GM18502 (cell line): ENCODE measurements around the gene CDR2.

ENCODE experiments used
- ATAC-seq: cut with Tn5 transposase; IDR thresholded peaks from one replicate; pipeline ENCODE4 v1.9.1; 2021; ENCODE audit warnings: mild to moderate bottlenecking; ENCODE audit not compliant: unreplicated experiment, poor library complexity

CDR2 gene

DNA sequence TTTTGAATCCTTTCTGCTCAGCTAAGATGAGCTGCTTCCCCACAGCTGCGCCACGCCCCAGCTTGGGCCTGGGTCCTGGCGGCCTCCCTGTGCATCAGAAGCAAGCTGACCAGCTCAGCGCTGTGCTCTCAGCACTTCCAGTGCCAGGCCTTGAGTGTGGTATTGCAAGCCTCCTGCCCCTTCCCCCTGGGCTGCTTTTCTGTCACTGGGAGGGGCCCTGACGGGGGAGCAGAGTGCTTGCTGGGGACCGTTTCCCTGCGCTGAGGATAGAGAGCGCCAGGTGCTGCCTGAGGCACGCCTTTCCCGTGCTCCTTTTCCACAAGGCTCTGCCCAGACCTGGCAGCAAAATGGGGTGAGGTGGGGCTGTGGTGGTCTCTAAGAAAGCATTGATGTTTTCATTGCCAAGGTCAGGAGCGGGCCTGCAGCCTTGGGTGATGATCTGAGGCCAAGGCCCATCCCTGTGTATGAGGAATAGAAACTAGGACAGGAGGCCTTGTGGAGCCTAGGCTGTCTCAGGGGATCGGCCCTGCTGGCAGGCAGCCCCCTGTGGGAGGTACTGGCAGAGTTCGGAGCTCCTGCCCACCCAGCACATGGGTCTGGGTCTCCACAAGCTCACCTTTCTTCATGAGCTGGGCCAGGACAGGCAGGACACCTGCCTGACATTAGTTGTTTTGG, 47.5 kb downstream of the CDR2 start:
- no peak for ATAC-seq

DNA sequence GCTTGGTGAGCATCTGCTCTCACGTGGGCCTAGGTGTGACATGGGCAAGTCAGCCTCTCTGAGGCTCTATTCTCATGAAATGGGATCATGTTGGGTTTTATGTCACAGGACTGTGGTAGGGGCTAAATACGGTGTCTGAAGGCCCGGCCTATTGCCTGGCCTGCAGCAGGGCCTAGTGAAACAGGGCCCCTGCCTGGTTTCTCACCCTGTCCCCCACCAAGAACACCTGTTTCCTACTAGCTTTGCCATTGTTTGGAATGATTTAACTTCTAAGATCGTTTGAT, 48.1 kb downstream of the CDR2 start:
- no peak for ATAC-seq

DNA sequence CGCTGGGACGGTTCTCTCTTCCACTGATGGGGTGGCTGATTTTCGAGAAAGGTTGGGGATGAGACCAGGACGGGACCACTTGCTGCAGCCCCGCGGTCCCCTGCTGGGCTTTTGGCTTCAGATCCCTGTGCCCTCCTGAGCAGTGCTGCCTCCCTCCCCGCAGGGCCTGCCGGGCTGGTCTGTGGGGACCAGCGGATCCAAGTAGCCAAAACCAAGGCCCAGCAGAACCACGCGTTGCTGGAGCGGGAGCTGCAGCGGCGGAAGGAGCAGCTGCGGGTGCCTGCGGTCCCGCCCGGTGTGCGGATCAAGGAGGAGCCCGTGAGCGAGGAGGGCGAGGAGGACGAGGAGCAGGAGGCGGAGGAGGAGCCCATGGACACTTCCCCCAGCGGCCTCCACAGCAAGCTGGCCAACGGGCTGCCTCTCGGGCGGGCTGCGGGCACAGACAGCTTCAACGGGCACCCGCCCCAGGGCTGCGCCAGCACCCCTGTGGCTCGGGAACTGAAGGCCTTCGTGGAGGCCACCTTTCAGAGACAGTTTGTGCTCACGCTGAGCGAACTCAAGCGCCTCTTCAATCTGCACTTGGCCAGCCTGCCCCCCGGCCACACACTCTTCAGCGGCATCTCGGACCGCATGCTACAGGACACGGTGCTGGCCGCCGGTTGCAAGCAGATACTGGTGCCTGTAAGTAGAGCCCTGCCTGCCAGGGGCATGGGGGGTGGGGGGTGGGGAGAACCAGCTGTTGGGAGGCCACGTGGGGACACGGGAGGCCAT, 48.6 kb downstream of the CDR2 start:
- ATAC-seq, result no peak

GRCh38 chr16:22324787-22325597, 49.4 kb downstream of the CDR2 start:
- no peak for ATAC-seq

- no peak for ATAC-seq
Measured at GRCh38 chr16:22323959-22324786, 50.2 kb downstream of the CDR2 start.

GRCh38 chr16:22323173-22323958, 51.1 kb downstream of the CDR2 start:
- ATAC-seq, result no peak

- ATAC-seq, result no peak
Measured at GRCh38 chr16:22322741-22323140, 51.7 kb downstream of the CDR2 start.

DNA sequence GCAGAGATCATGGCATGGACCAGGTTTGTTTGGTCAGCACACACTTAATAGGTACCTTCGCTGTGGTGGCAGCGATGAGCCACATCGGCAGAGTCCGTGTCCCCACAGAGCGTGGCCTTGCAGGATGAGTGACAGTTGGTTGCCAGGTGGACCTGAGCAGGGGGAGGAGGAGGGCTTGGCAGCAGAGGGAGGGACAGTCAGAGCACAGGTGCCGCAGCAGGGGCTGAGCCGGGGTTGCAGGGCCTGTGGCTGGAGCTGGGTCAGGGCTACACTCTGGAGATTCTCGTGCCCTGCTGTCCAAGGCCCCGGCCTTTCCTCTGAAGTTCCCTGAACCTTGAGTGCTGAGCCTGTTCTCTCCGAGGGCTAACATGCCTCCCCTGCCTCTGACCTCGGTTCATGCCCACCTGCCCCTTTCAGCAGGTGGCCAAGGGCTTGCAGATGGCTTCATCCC, 52.4 kb downstream of the CDR2 start:
- no peak for ATAC-seq

DNA sequence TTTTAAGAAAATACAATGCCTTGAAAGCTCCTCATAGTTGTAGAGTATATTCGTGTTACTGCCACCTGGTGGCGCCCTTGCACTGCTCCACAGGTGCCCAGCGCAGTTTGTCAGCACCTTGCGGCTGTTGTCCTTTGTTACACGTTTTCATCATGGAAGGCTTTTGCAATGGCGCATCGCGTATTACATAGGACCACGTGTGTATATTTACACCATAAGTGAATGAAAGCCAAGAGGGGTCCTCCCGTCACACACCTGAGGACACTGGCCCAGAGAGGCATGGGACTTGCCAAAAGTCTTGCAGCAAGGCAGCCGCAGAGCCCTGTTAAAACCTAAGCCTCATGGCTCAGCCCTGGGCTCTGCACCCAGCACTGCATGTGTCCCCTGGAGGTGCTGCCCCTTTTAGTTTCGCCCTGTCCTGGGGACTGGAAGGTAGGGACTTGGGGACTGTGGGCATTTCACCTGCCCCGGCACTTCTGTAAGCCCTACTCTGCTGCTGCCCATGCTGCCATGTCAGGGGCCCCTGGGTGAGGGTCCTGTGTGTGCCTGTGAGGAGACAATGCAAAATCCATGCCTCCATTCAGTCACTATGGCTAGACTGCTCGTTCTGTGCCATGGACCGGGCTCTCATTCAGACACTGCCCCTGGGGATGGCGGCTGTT, 52.9 kb downstream of the CDR2 start:
- ATAC-seq, result no peak

- ATAC-seq, result no peak
Measured at GRCh38 chr16:22320572-22321339, 53.7 kb downstream of the CDR2 start.

GRCh38 chr16:22318690-22319358, 55.6 kb downstream of the CDR2 start:
- ATAC-seq, result no peak

GRCh38 chr16:22317625-22318024, 56.8 kb downstream of the CDR2 start:
- no peak for ATAC-seq

GRCh38 chr16:22317001-22317530, 57.4 kb downstream of the CDR2 start:
- ATAC-seq, result no peak

DNA sequence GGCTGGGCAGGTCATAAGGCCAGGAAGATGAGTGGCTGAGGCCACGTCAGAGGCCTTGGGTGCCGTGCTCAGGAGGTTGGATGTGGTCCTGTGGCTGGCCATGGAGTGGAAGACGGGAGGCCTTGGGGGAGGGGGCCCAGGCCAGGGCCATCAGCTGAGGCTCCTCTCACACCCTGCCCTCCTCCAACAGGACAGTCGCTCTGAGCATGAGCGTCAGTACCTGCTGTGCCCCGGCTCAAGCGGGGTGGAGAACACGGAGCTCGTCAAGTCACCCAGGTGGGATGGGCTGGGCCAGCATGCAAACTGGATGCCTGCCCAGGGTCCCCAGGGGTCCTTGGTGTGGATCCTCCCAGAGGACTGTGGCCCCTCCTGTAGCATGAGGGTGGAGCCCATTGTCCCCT, 58.0 kb downstream of the CDR2 start:
- ATAC-seq, result no peak

- ATAC-seq, result no peak
Measured at GRCh38 chr16:22315979-22316378, 58.4 kb downstream of the CDR2 start.

DNA sequence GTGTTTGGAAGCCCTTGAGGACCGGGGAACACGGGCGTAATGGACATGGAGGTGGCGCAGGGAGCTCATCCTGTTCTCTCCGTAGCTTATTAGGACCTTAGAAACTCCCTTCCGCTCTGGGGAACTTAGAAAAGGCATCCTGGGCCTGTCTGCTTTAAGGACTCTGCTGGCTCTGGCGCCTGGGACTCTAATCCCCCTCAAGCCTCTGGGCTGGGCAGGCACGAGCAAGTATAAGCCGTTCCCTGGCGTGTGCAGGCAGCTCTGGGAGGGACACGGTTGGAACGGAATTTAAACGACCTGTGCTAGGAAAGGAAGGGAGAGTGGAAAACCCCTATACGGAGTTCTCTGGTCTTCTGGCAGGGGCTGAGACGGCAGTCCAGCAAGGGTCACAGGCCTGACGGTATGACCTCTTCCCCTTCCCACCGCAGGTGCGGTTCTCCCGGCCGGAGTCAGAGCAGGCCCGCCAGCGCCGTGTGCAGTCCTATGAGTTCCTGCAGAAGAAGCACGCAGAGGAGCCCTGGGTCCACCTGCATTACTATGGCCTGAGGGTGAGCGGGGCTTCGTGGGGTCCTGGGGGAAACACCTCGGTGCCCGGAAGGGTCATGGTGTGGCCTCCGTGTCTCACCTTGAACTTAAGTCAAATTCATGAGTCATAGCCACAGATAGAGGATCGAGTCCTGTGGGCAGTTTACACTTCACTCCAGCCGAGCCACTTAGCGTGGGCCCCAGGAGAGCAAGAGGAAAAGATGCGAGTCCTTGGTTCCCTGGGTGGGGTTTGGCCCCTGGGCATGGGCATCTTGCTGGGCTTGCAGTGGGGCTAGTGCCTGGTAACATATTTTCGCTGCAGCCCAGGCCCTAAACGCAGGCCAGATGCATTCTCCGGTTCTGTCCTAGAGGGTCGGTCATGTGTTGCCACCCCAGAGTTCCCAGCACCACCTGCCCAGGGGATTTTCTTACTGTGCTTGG, 59.5 kb downstream of the CDR2 start:
- no peak for ATAC-seq
